A673 (cell line): Measurements from ENCODE around the gene AKAP6.

Experiments used
- EZH2 ChIP-seq: fragments of 200-600 bp; sonication (generic); IDR thresholded peaks from 2 replicates; pipeline ENCODE4 v1.6.1; 2017; ENCODE audit warnings: borderline replicate concordance, low read depth, mild to moderate bottlenecking, mixed read lengths, antibody characterized with exemption, low read length; ENCODE audit not compliant: poor library complexity, severe bottlenecking
- TF ChIP-seq, protein P1 (sequence below): fragments of 300-800, 200-600 bp; sonication (generic); conservative IDR thresholded peaks from 2 replicates; pipeline ENCODE4 v1.5.1; 2017; ENCODE audit warnings: low read depth, mild to moderate bottlenecking, antibody characterized with exemption, low read length, moderate library complexity, mixed read lengths

DNA sequence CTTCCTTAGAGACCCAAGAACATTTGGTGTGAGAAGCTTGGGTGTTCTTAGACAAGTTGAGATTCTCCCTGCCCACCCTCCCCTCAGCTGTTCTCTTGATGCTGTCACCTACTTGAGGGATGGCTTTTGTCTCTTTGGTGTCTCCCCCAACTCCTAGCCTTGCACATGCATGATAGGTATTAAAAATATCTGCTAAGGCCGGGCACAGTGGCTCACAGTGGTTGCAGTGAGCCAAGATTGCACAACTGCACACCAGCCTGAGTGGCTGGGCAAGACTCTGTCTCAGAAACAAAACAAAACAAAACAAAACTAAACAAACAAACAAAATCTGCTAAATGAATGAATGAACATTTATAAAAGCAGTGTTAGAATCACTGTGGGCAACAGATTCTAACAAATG lies 261.1 kb downstream of the AKAP6 start:
- TF ChIP-seq, protein P1, sequence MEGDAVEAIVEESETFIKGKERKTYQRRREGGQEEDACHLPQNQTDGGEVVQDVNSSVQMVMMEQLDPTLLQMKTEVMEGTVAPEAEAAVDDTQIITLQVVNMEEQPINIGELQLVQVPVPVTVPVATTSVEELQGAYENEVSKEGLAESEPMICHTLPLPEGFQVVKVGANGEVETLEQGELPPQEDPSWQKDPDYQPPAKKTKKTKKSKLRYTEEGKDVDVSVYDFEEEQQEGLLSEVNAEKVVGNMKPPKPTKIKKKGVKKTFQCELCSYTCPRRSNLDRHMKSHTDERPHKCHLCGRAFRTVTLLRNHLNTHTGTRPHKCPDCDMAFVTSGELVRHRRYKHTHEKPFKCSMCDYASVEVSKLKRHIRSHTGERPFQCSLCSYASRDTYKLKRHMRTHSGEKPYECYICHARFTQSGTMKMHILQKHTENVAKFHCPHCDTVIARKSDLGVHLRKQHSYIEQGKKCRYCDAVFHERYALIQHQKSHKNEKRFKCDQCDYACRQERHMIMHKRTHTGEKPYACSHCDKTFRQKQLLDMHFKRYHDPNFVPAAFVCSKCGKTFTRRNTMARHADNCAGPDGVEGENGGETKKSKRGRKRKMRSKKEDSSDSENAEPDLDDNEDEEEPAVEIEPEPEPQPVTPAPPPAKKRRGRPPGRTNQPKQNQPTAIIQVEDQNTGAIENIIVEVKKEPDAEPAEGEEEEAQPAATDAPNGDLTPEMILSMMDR = no peak
- TF ChIP-seq EZH2 = no peak
